HG03571 (cell line): ENCODE data around the gene SCYL2.
"Not testable (repeated sequence)": the region's sequence is repeated elsewhere in the genome, so short reads cannot be mapped to it uniquely, and the experiment has no call there.

Source experiments
- ATAC-seq: cut with Tn5 transposase; IDR thresholded peaks from one replicate; pipeline ENCODE4 v1.9.1; 2021; ENCODE audit not compliant: unreplicated experiment

SCYL2 gene, protein sequence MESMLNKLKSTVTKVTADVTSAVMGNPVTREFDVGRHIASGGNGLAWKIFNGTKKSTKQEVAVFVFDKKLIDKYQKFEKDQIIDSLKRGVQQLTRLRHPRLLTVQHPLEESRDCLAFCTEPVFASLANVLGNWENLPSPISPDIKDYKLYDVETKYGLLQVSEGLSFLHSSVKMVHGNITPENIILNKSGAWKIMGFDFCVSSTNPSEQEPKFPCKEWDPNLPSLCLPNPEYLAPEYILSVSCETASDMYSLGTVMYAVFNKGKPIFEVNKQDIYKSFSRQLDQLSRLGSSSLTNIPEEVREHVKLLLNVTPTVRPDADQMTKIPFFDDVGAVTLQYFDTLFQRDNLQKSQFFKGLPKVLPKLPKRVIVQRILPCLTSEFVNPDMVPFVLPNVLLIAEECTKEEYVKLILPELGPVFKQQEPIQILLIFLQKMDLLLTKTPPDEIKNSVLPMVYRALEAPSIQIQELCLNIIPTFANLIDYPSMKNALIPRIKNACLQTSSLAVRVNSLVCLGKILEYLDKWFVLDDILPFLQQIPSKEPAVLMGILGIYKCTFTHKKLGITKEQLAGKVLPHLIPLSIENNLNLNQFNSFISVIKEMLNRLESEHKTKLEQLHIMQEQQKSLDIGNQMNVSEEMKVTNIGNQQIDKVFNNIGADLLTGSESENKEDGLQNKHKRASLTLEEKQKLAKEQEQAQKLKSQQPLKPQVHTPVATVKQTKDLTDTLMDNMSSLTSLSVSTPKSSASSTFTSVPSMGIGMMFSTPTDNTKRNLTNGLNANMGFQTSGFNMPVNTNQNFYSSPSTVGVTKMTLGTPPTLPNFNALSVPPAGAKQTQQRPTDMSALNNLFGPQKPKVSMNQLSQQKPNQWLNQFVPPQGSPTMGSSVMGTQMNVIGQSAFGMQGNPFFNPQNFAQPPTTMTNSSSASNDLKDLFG

GRCh38 chr12:100266835-100267602, at the start of gene SCYL2, which contains the start of gene DEPDC4:
SCYL2 (plus strand) TSS chr12:100267177; CDS start chr12:100282971, 15,794 bp downstream.
DEPDC4 (minus strand) TSS chr12:100267079; CDS start chr12:100267076, 3 bp downstream.
- ATAC-seq, result peak; percentile 89

DNA sequence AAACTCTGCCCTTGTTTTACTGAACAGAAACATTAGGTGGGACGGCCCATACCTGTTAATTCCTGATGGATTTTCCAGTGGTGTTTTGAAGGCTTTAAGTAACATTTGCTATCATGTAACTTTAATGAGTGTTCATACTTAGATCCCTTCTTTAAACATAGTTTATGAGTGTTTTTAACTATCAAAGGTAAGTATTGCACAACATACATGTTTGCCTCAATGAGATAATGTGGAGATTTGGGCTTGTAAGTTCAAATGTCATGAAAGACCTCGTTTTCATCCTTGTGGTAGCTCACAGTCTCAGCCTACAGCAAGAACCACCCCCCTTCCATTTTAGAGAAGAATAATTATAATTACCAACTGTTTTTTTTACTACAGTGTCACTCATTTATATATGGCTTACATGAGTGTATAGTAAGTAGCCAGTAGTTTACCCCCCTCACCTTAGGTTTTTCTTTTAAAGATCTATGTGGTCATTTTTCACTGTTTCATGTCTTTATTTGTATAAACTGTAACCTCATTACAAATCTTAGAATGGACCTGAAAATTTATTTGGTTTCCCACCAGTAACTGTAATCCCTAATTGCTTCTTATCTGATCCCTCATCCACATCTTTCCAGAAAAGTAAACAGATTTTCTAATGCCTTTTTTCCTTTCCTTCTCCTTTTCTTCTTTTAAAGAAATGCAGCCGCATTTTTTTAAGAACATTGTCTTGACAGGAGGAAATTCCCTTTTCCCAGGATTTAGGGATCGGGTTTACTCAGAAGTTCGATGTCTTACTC, 47.5 kb upstream of the SCYL2 start:
- ATAC-seq, result no peak

DNA sequence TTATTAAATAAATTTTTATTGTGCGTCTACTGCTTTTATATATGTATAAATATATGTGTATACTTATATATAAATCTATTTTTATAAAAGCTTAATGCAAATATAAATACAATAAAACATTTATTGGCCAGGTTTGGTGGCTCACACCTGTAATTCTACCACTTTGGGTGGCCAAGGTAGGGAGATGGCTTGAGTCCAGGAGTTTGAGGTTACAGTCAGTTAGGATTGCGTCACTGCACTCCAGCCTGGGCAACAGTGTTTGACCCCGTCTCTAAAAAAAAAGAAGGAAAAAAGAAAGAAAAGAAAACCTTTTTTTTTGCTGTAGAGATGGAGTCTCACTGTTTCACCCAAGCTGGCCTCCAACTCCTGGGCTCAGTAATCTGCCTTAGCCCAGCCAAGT, 45.5 kb upstream of the SCYL2 start:
- ATAC-seq, result no peak

DNA sequence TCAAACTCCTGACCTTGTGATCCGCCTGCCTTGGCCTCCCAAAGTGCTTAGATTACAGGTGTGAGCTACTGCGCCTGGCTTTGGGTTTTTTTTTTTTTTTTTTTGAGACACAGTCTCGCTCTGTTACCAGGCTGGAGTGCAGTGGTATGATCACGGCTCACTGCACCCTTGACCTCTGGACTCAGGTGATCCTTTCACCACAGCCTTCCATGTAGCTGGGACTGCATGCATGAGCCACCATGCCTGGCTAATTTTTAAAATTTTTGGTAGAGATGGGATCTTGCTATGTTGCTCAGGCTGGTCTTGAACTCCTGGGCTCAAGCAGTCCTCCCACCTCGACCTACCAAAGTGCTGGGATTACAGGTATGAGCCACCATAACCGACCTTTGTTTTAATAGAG, 44.8 kb upstream of the SCYL2 start:
- ATAC-seq, result not testable (repeated sequence)

GRCh38 chr12:100225491-100225890, 41.5 kb upstream of the SCYL2 start:
- no peak for ATAC-seq

- ATAC-seq, result no peak
Measured at GRCh38 chr12:100229036-100229635, 37.8 kb upstream of the SCYL2 start.

- ATAC-seq, result no peak
Measured at GRCh38 chr12:100229876-100230275, 37.1 kb upstream of the SCYL2 start.

GRCh38 chr12:100231873-100232272, 35.1 kb upstream of the SCYL2 start:
- not testable (repeated sequence) for ATAC-seq

- no peak for ATAC-seq
Measured at GRCh38 chr12:100234166-100234565, 32.8 kb upstream of the SCYL2 start.

- ATAC-seq, result no peak
Measured at GRCh38 chr12:100234591-100235304, 32.2 kb upstream of the SCYL2 start.

DNA sequence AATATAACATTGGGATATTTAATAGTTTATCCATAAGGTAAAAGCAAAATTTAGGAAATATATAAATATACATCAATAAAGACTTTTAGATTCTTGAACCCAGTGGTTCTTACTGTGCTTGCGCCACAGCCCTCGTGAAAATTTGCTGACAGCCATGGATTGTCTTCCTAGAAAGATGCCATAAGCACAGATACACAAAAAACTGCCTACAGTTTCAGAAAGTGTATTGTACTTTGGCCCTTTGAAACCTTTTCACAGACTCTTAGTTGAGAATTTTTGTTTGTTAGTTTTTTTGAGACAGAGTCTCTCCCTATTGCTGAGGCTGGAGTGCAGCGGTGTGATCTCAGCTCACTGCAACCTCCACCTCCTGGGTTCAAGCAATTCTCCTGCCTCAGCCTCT, 28.2 kb upstream of the SCYL2 start:
- ATAC-seq, result no peak

DNA sequence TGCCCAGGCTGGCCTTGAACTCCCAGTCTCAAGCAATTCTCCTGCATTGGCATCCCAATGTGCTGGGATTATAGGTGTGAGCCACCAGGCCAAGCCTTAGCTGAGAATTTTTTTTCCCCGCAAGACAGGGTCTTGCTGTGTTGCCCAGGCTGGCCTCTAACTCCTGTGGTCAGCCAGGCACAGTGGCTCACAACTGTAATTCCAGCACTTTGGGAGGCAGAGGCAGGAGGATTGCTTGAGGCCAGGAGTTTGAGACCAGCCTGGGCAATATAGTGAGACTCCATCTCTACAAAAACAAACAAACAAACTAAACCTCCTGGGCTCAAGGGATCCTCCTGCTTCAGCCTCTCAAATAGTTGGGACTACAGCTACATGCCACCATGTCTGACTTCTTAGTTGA, 27.4 kb upstream of the SCYL2 start:
- ATAC-seq, result no peak

DNA sequence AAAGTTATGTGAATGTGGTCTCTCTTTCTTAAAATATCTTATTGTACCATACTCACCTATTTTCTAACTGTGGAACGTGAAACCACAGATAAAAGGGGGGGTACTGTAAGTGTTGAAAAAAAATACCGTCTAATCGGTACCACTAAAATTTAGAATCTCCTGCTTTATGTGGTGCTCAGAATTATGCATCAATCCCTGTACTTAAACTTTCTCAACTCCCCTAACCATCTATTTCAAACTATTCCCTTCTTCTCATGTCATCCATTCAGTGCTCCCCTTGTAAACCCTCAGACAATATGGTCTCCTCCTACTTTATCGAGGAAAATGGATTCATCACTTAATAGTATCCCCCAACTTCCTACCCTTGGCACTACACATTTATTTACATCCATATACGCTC, 23.8 kb upstream of the SCYL2 start:
- no peak for ATAC-seq

DNA sequence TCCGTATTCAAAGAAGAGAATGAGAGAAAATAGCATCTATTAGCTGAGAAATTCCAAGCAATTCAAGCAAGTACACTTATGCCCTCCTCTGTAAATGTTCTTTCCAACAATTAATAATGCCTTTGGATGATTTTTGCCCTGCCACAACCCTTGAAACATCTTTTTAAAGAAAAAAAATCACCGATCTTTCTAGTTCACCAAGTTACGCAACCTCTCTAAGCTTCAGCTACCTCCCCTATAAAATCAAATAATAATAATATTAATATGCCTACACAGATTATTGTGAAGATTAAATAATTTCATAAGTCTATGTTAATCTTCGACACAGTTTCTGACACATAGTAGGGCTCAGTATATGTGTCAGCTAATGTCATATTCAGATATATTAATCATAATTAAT, 19.2 kb upstream of the SCYL2 start:
- no peak for ATAC-seq

- ATAC-seq, result no peak
Measured at GRCh38 chr12:100248886-100249285, 18.1 kb upstream of the SCYL2 start.

- ATAC-seq, result no peak
Measured at GRCh38 chr12:100249941-100250340, 17.0 kb upstream of the SCYL2 start.

DNA sequence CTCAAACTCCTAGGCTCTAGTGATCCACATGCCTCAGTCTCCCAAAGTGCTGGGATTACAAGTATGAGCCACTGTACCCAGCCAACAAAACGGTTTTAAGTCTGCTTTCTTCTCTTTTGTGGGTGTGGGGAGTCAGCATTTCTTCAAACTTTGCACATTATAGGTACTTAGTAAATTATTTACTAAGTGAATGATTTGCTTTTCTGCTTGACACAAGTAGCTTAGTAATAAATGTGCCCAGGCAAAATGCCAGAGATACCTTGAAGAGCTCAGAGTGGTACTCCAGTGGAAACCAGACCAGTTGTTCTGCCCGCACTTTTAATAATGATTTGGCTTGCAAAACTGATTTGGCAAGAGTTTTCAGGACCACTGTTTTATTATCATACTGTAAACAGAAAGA, 15.1 kb upstream of the SCYL2 start:
- ATAC-seq, result no peak

DNA sequence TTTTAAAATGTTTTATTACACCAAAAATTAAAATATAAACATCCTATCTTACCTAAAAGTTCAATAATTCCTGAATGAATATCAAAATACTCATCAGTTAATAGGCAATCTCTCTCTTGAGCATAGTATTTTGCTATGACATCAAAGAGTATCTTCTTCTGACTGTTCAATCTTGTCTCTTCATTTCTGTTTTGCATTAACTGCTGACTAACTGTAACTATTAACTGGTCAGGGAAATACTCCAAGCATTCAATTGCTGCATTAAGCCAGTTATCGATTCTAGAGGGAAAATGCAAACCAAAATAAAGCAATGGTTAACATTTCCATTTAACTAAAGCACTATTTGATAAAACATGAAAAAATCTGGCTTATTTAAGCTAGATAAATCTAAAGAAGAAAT, 13.5 kb upstream of the SCYL2 start:
- no peak for ATAC-seq

- no peak for ATAC-seq
Measured at GRCh38 chr12:100254876-100255275, 12.1 kb upstream of the SCYL2 start.
